ENCODE results near the gene IGIP.

The IGIP gene

GRCh38 chr5:140111011-140111858 is 14.5 kb upstream of the IGIP start:
- no peak for DNase-seq (ENCODE audit: low read depth)

GRCh38 chr5:140111859-140112551 is 13.7 kb upstream of the IGIP start:
- DNase-seq (ENCODE audit: low read depth) = no peak

- peak; percentile 70 for DNase-seq (ENCODE audit: low read depth)
These were observed 13.0 kb upstream of the IGIP start for GRCh38 chr5:140112685-140113179.

- peak; percentile 51 for DNase-seq (ENCODE audit: low read depth)
These were observed 12.5 kb upstream of the IGIP start for GRCh38 chr5:140113180-140113698.

GRCh38 chr5:140113699-140114263 is 12.0 kb upstream of the IGIP start, which contains the start of gene PURA:
Gene PURA (plus strand): TSS chr5:140114109. CDS start chr5:140114182, 73 bp downstream.
- DNase-seq (ENCODE audit: low read depth) = peak; percentile 97

- peak; percentile 77 for DNase-seq (ENCODE audit: low read depth)
These were observed 11.2 kb upstream of the IGIP start for GRCh38 chr5:140114341-140115185.

GRCh38 chr5:140115186-140115500 is 10.6 kb upstream of the IGIP start:
- no peak for DNase-seq (ENCODE audit: low read depth)

GRCh38 chr5:140116716-140117115 is 9.0 kb upstream of the IGIP start:
- peak; percentile 36 for DNase-seq (ENCODE audit: low read depth)

GRCh38 chr5:140117523-140117922 is 8.2 kb upstream of the IGIP start:
- no peak for DNase-seq (ENCODE audit: low read depth)

GRCh38 chr5:140118302-140118936 is 7.3 kb upstream of the IGIP start:
- DNase-seq (ENCODE audit: low read depth) = peak; percentile 36

GRCh38 chr5:140126315-140127012 is 727 bp downstream of the IGIP start:
- no peak for DNase-seq (ENCODE audit: low read depth)

GRCh38 chr5:140128376-140128775 is 2.6 kb downstream of the IGIP start:
- DNase-seq (ENCODE audit: low read depth) = no peak

- DNase-seq (ENCODE audit: low read depth) = peak; percentile 45
These were observed 5.4 kb downstream of the IGIP start for GRCh38 chr5:140130949-140131733.

GRCh38 chr5:140131967-140132409 is 6.3 kb downstream of the IGIP start:
- peak; percentile 98 for DNase-seq (ENCODE audit: low read depth)

GRCh38 chr5:140133514-140134167 is 7.9 kb downstream of the IGIP start:
- no peak for DNase-seq (ENCODE audit: low read depth)

- DNase-seq (ENCODE audit: low read depth) = no peak
These were observed 8.7 kb downstream of the IGIP start for GRCh38 chr5:140134277-140134935.

- no peak for DNase-seq (ENCODE audit: low read depth)
These were observed 9.4 kb downstream of the IGIP start for GRCh38 chr5:140135127-140135526.

GRCh38 chr5:140136624-140137023 is 10.9 kb downstream of the IGIP start:
- no peak for DNase-seq (ENCODE audit: low read depth)

- DNase-seq (ENCODE audit: low read depth) = no peak
These were observed 14.7 kb downstream of the IGIP start for GRCh38 chr5:140140435-140140834.

Data from ELR (cell line).